SK-N-MC (cell line): Measurements from ENCODE around the gene AK8.

ENCODE experiments used
- EZH2 ChIP-seq: fragments of 200-600 bp; sonication (generic); IDR thresholded peaks from one replicate; pipeline ENCODE4 v1.6.1; 2017; ENCODE audit warnings: antibody characterized with exemption
- FOXP2 ChIP-seq: optimal IDR thresholded peaks from 2 replicates; pipeline ENCODE3; 2011; ENCODE audit warnings: mild to moderate bottlenecking, moderate library complexity; ENCODE audit not compliant: insufficient read depth; ENCODE audit errors: extremely low read length, control extremely low read depth

DNA sequence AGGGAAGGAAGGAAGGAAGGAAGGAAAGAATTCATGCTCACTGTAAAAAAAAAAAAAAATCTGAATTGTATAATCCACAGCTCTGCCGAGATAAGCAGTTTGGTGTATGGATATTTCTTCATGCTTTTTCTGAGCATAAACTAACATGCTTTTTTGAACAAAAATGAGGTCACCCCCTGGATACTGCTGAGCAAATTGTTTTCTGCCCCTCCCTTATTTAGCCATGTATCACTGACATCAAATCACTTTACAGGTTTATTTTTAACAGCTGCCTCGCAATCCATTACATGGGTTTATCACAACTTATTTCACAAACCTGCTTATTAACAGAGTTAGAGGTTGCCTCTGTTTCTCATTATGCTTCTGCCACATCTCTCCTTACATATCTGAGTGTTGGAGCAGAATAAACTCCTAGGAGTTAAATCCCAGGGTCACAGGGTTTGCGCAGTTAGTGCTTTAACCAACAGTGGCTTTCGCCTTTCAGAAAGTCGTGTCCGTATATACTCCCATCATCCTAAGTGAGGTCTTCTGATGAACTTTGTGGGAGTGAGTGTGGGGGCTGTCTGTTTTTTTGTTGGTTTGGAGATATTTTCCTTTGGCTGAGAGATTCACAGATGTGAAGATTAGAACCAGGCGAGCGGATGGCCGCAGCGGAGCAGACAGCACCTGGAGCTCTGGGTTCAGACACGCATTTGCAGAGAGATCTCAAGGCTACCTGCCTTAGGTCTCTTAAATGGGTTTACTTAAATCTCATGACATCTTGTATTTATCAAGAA is 57.7 kb downstream of the AK8 start:
- no peak for TF ChIP-seq EZH2
- TF ChIP-seq FOXP2: no peak
